HG03097 (cell line): ENCODE data around the gene ZBP1.

Experiments
- ATAC-seq: cut with Tn5 transposase; IDR thresholded peaks from one replicate; pipeline ENCODE4 v1.9.1; 2021; ENCODE audit not compliant: unreplicated experiment, low FRiP score

Gene ZBP1

DNA sequence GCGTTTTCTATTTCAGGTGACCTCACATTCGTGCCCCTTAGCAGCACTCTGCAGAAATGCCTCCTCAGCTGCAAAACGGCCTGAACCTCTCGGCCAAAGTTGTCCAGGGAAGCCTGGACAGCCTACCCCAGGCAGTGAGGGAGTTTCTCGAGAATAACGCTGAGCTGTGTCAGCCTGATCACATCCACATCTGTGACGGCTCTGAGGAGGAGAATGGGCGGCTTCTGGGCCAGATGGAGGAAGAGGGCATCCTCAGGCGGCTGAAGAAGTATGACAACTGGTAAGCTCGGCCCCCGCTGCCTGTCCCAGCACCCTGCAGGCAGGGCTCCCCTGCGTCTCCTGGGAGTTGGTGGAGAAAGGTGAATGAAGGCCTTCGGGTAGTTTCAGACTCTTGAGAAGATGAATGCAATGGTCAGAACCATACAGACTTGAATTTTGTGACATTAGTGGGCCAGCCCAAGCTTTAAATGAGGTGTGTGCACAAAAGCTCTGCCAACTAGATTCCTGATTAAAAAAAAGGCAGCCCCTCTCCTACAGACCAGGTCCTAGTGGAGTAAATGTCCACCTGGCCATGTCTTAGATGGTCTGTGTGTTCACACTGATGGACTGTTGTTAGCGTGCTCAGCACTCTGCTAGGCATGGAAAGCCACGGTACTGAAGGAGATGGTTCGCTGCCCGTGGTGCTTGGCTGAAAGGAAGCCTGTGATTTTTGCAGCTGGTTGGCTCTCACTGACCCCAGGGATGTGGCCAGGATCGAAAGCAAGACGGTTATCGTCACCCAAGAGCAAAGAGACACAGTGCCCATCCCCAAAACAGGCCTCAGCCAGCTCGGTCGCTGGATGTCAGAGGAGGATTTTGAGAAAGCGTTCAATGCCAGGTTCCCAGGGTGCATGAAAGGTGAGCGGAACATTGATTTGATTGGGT is 58.6 kb downstream of the ZBP1 start:
- no peak for ATAC-seq

DNA sequence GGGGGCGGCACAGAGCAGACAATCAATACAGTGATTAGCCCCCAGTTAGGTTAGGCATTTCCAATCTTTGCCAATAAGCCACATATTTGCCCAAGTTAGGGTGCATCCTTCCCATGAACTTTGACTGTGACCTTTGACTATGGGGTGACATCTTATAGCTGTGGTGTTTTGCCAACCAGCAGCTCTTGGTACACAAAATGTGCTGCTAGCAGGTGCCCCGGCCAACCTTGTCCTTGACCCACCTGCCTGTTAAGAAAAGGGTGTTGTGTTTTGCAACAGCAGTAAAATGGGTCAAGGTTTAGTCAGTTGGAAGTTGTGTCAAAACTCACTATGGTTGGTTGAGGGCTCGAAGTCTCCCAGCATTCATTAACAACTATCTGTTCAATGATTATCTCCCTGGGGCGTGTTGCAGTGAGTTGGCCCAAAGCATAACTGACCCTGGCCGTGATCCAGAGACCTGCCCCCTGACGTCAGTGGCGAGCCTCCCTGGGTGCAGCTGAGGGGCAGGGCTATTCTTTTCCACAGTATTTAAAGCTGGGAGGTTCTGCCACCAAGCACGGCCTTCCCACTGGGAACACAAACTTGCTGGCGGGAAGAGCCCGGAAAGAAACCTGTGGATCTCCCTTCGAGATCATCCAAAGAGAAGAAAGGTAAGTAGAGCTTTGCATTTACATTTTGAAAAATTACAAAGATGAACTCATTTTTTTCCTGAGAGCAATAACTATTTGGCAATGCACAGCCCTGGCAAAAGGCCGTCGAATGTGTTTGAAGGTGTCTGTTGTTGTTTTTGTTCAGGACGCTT is 59.5 kb downstream of the ZBP1 start, which contains the start of gene PCK1:
Gene PCK1, plus strand, starts transcription at position 557 of the 802 bp plus-strand sequence. CDS start 302 bp downstream, outside the sequence.
- no peak for ATAC-seq

DNA sequence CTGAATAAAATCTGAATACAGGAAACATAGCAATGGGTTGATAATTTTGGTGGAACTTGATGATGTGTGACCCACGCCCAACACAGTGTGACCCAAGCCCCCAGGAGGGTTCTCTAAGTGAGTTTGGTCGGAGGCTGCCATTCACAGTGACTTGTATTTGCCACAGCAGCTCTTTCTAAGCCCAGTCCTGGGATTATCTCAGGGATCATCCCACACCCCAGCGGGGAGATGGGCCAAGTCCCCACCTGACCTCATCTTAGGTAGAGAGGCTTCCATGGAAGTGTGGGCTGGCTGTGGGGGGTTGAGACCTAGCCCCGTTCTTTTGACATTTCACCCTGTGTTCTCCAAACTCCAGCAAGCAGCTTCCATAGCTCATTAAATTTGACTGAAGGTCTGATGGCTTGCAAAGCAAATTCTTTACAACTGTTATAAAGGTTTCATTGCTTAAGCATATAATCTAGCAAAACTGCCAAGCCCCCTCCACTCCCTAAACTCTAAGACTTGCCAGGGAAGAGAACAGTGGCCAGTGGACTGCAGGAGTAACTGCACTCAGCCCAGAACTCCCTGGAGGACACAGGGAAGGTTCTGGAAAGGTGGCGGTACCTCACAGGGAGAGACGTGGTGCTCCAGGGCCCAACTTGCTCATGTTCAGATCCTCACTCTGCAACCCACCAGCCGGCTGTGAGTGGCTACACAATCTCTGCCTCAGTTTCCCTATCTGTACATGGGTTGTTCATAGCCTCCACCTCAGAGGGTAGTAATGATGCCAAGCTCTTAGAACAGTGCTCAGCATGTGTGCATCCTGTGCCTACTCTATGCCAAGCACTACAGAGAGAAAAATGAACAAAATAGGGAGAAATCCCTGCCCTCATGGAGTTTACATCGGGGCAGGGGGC is 60.3 kb downstream of the ZBP1 start:
- no peak for ATAC-seq

DNA sequence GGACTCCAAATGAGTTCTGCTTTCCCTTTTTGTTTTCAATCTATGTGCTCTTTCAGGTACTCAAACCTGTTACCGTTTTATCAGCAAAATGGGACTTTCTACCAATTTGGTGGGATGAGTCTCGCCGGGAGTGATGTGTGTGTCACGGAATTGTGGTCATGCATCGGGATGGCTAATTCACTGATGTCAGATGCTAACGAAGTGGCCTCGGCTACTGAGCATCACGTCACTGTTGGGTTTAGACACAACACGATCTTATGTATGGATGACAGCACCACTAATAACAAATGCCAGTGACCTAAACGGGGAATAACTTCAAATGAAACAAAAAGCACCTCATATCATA is 61.0 kb downstream of the ZBP1 start:
- no peak for ATAC-seq

DNA sequence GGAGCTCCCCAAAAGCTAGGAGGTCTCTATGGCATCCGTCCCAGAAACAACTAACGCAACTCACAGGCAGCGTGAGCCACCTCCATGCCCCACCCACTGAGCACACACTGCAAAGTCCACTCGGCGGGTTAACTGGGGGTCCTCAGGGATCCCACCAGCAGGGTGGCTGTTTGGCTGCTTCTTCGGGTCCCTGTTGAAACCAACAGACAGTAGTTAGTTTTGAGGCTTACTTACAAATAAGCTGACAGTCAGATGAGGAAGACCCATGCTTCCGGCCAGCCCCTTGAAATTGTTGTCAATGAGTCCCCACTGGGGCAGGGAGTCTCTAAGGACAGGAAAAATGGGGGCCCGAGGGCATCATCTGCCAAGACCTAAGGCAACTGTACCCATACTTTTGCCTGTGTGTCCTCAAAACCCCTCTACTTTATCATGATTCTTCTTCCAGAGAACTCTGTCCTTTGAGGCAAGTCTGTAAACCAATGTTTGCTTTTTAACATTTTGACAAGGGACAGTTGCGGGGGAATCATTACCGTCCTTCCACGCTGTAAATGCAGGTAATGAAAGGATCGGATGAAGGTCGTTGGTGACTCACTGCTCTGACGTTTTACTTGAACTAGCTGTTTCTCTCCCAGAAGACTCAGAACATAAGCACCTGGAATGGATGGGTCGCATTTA is 61.5 kb downstream of the ZBP1 start:
- ATAC-seq = no peak

DNA sequence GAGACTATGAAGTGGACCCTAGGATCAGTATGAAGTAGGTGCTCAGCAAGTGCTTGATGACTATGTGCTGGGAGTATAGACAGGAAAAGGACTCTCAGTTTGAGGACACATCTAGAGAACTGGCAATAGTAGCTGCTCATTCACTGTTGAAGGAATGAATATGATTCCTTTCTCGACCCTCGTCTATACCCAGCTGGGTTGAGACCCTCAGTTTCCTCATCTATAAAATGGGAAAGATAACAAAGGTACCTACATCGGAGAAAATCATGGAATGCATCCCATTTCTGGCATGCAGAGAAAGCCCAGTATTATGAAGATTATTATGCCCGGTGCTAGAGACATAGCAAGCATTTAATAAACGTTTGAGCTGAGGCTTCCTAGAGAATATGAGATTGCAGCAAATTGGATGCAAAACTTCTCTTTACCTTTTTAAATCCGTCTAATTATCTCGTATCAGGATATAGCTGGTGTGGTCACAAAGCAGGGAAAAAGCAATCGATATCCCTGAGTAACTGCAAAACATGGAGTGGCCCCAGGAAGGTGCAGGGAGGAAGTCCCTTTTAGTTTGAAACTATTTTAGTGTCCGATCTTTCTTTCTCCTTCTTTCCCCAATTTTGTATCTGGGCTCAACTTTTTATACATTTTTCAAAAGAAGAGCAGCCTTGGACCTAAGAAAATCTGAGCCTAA is 62.2 kb downstream of the ZBP1 start:
- ATAC-seq = no peak

DNA sequence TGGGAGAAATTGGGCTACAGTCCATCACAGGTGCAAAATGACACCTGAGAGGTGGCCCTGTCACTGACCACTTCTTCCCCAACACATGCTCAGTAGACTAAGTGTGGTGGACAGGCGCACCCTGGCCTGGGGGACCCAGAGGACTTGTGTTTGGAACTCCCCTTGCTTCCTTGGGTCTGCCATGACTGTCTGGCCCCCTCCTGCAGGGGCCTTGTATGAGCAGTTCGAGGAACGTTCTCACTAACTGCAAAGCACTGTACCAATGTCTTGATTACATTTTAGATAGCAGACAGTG is 63.3 kb downstream of the ZBP1 start:
- no peak for ATAC-seq

DNA sequence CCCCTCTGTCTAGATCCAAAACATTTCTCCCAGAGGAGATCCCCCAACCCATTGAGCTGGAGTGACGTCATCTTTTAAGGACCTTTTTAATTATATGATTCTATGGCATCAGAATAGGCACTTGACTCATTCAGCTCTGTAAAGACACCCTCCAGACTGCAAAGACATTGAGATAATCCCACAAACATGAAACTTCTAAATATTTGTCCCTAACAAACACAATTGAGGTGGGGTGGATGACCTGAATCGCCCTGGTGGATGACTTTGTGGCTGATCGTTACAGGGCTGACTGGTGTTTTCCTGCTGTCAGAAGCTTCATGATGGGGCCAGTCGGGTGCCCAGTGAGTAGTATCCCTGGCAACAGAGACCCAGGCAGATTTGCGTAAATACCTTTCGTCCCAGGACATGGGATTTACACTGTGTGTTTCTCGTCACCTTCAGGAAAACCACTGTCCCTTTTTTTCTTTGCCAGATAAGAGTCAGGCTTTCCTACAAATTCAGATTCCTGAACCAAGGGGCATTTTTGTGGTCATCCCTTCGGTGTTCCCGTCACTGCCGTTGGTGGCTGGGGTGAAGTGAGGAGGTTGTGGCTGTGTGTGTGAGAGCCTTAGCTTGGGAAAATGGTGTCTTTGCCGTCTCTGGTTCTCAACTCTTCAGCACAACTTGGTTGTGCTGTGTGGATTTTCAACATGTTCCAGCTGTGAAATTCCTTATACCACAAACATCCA is 64.6 kb downstream of the ZBP1 start:
- no peak for ATAC-seq
